ENCODE measurements around the gene VWA5A.
"Not testable (repeated sequence)": the region's sequence is repeated elsewhere in the genome, so short reads cannot be mapped to it uniquely, and the experiment has no call there.

VWA5A gene

DNA sequence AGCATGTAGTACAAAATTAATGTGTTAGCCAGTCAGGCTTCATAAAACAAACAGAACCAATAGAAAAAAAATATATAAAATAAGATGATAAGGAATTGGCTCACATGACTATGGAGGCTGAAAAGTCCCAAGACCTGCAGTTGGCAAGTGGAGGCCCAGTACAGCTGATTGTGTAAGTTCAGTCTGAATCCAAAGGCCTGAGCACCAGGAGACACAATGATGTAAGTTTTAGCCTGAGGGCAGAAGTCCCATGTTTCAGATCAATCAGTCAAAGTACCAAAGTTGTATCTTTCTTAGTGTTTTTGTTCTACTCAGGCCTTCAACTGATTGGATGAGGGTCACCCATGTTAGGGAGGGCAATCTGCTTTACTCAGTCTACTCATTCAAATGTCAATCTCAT, 53.5 kb downstream of the VWA5A start:
- DNase-seq (ENCODE audit: low spot score) = no peak

DNA sequence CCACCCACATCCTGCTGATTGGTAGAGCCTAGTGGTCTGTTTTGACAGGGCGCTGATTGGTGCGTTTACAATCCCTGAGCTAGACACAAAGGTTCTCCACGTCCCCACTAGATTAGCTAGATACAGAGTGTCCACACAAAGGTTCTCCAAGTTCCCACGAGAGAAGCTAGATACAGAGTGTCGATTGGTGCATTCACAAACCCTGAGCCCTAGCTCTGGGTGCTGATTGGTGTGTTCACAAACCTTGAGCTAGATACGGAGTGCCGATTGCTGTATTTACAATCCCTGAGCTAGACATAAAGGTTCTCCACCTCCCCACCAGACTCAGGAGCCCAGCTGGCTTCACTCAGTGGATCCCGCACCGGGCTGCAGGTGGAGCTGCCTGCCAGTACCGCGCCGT, 55.1 kb downstream of the VWA5A start:
- DNase-seq (ENCODE audit: low spot score) = not testable (repeated sequence)

- no peak for DNase-seq (ENCODE audit: low spot score)
Observed at GRCh38 chr11:124170801-124171586, 55.7 kb downstream of the VWA5A start.

- DNase-seq (ENCODE audit: low spot score) = no peak
Observed at GRCh38 chr11:124172101-124172500, 56.9 kb downstream of the VWA5A start.

DNA sequence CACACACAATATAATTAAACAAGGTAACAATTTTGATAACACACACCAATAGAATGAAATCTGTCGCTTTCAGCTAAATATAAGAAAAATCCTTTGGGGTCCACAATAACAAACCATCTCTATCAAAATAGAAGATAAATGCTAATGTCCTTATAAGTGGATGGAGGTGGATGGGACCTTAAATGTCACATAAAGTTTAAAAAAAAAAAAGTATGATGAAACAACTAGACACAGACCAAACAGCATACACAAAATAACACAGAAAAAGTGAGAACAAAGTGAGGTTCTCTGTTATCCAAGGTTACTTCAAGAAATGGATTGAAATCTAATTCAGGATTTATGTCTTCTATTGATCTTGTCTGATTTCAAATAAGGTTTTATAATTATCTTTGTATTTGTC, 57.3 kb downstream of the VWA5A start:
- no peak for DNase-seq (ENCODE audit: low spot score)

- DNase-seq (ENCODE audit: low spot score) = peak; percentile 0
Observed at GRCh38 chr11:124174001-124174583, 58.8 kb downstream of the VWA5A start.

DNA sequence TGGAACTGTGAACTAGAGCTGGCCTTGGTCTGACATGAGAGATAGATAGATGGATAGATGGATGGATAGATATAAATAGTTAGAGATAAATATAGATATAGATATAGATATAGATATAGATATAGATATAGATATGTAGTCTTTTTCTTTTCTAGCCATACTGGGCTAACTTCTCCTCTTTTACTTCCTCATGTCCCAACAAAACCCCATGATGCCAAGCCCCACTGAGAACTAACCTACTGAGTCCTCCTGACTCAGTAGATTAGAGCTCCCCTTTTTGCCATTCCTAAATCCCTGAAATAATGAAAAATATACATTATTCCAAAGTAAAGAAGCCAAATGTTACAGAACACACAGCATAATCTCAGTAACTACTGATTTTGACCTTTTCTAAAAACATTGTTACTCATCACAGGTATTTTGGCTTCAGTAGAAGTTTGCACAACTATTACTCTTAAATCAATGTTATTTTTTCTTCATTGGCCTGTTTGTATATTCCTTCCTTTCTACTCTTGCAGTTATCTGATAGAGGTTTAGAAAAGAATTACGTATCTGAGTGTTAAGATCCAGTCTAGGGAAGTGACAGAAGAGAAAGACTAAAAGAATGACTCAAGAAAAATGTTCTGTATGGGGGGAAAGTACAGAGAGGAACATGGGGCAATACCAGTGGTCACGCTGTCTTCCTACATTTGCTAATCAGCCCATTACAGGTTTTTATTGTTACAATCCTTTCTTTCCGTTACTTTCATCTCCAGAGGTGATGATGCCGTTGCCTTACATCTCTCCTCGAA, 61.9 kb downstream of the VWA5A start:
- no peak for DNase-seq (ENCODE audit: low spot score)

DNA sequence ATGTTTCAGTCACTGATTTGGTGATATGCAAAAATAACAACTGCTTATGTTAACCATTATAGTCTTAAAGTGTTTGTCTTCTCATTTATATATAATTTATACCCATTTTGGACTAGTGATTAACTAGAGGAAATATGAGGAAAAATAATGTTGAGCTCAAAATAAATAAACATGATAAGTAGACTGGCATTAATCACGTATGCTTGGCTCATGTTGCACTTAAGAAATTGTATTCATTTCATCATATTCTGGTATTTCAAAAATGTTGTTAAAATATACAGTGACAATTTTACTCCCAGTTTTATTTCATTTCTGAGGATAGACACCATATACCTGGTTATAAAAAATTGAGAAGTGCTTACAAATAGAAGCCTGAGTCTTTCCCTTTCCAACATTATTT, 64.1 kb downstream of the VWA5A start:
- no peak for DNase-seq (ENCODE audit: low spot score)

DNA sequence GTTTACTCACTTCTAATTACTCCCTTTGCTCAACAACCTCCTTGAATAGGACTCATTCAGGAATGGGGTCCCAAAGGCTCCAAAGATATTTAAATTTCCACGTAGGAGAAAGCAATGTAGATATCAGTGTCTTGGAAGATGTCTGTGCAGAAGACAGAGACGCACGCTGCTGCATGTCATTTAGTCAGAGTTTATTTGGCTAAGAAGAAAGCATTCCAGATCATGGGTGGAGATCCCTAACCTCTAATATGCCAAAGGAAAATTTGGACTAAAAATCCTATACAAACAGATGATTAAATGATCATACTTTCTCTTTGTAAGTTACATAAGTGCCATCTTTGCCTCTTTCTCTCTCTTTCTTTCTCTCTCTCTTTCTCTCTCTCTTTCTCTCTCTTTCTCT, 67.8 kb downstream of the VWA5A start, which contains the start of gene OR10D3:
Gene OR10D3 (plus strand): TSS at position 278 of the 400 bp plus-strand sequence. CDS start 1,925 bp downstream, outside the sequence.
- no peak for DNase-seq (ENCODE audit: low spot score)

DNA sequence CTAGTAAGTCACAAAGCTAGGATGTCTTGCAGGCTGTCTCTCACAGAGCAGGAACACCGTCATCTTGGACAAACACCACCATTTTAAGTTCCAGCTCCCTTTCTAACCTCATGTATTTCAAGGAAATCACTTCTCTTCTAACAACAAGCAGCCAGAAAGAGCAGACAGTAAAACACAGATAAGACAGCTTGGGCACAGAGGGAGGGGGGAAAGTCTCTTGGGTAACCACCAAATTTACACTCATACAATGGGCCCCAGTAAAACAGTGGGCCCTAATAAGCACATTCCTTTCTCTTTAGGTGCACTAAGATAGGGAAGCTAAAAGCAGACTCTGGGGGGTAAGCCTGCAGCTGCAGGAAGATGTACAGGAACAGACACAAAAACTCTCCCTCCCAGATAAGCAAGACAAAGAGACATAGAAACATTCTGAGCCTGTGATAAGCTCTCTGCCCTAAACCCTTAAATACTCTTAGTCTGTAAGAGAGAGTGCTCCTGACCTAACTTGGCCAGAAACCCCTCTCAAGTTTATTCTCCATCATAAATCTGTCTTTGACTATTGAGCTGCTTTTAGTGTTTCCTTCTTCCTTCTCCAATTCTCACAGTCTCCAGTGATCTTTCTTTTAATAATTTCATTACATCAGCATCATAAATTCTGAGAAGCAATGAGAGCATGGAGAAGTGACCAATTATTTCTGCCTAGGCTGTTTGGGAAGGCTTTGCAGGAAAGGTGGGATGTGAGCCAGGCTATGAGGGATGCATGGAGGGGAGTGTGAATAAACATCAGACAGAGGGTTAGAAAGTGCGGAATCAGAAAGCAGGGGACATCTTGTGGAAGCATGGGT, 75.3 kb downstream of the VWA5A start:
- no peak for DNase-seq (ENCODE audit: low spot score)

- no peak for DNase-seq (ENCODE audit: low spot score)
Observed at GRCh38 chr11:124193221-124194010, 78.2 kb downstream of the VWA5A start.

- no peak for DNase-seq (ENCODE audit: low spot score)
Observed at GRCh38 chr11:124194293-124195188, 79.3 kb downstream of the VWA5A start.

GRCh38 chr11:124195189-124195734, 80.0 kb downstream of the VWA5A start:
- DNase-seq (ENCODE audit: low spot score) = peak; percentile 12
